Measurements from ENCODE around the gene ZDHHC12.

Gene ZDHHC12

GRCh38 chr9:128731093-128731492 is 7.2 kb upstream of the ZDHHC12 start:
- DNase-seq (ENCODE audit: low read depth), result no peak
- H3K4me3 ChIP-seq (ENCODE audit: low read depth, low read length), result no peak overlapping the region
- TF ChIP-seq CTCF (conservative IDR thresholded peaks at IDR 0.05; ENCODE audit: low read depth, low read length), result no peak

GRCh38 chr9:128729766-128730517 is 6.0 kb upstream of the ZDHHC12 start:
- no peak for DNase-seq (ENCODE audit: low read depth)
- no peak overlapping the region for H3K4me3 ChIP-seq (ENCODE audit: low read depth, low read length)
- no peak for TF ChIP-seq CTCF (conservative IDR thresholded peaks at IDR 0.05; ENCODE audit: low read depth, low read length)

GRCh38 chr9:128729302-128729701 is 5.4 kb upstream of the ZDHHC12 start:
- no peak for TF ChIP-seq CTCF (conservative IDR thresholded peaks at IDR 0.05; ENCODE audit: low read depth, low read length)
- DNase-seq (ENCODE audit: low read depth), result no peak
- H3K4me3 ChIP-seq (ENCODE audit: low read depth, low read length), result no peak overlapping the region

- DNase-seq (ENCODE audit: low read depth), result no peak
- no peak overlapping the region for H3K4me3 ChIP-seq (ENCODE audit: low read depth, low read length)
- TF ChIP-seq CTCF (conservative IDR thresholded peaks at IDR 0.05; ENCODE audit: low read depth, low read length), result no peak
Observed at GRCh38 chr9:128728298-128728697, 4.4 kb upstream of the ZDHHC12 start.

GRCh38 chr9:128727640-128728248 is 3.8 kb upstream of the ZDHHC12 start:
- DNase-seq (ENCODE audit: low read depth), result no peak
- H3K4me3 ChIP-seq (ENCODE audit: low read depth, low read length), result no peak overlapping the region
- TF ChIP-seq CTCF (conservative IDR thresholded peaks at IDR 0.05; ENCODE audit: low read depth, low read length), result no peak

- no peak for TF ChIP-seq CTCF (conservative IDR thresholded peaks at IDR 0.05; ENCODE audit: low read depth, low read length)
- peak overlapping the region; percentile 83 for H3K4me3 ChIP-seq (ENCODE audit: low read depth, low read length)
- DNase-seq (ENCODE audit: low read depth), result peak; percentile 85
Observed at GRCh38 chr9:128724744-128725211, 851 bp upstream of the ZDHHC12 start.

Measured in choroid plexus epithelial cell (primary cell).